Stimulated activated effector memory CD8-positive, alpha-beta T cell treated with anti-CD3 and anti-CD28 coated beads, Interleukin-12 subunit alpha, Interleukin-12 subunit beta, amount 100 ng/mL, for 72 hours (primary cell): Measurements from ENCODE around the gene NLRP9.

ENCODE experiments used
- ATAC-seq: fragments of 150-1000 bp; cut with Tn5 transposase; 2 replicates; pipeline ENCODE4 v1.10.0; 2021
- DNase-seq, 2 donors: peaks; one replicate each; pipeline ENCODE4 v3.0.0; 2021 to 2022; ENCODE audit warnings: low spot score in 2 of 2
- H3K27ac Mint-ChIP-seq: one replicate; pipeline ENCODE4 v1.8.0; 2022; ENCODE audit warnings: mild to moderate bottlenecking, mixed read lengths
- H3K36me3 Mint-ChIP-seq: one replicate; pipeline ENCODE4 v1.8.0; 2022; ENCODE audit warnings: mild to moderate bottlenecking, mixed read lengths
- H3K4me1 Mint-ChIP-seq: one replicate; pipeline ENCODE4 v1.8.0; 2022; ENCODE audit warnings: mixed read lengths
- H3K4me3 Mint-ChIP-seq: one replicate; pipeline ENCODE4 v1.8.0; 2022; ENCODE audit warnings: mild to moderate bottlenecking, mixed read lengths
- H3K9me3 Mint-ChIP-seq: one replicate; pipeline ENCODE4 v1.8.0; 2022; ENCODE audit warnings: mixed read lengths

The NLRP9 gene

DNA sequence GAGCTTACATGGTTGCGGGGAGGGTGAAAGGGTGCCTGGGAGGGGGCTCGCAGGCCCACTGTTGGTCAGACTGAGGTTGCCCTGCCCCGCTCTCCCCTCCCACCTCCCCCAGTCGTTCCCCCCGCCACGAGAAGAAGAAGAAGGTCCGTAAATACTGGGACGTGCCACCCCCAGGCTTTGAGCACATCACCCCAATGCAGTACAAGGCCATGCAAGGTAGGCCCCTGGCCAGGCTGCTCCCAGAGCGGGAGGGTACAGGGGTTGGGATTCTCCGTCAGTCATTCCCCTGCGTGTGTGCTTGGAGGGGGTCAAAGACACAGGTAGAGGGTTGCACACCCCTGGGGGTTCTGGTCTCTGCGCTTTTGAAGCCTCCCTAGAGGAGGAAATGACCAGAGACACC lies 77.8 kb downstream of the NLRP9 start:
- ATAC-seq (no peak), DNase-seq (no peak)
- Mint-ChIP-seq H3K36me3 (peaks cover 96% of the 10 kb centered on the region), H3K27ac (peak overlapping the region; percentile 80), H3K9me3 (no peaks in the 10 kb centered on the region), H3K4me3 (peak overlapping the region; percentile 90), H3K4me1 (peaks cover 67% of the 10 kb centered on the region)

- Mint-ChIP-seq H3K4me3 (peak overlapping the region; percentile 90), H3K9me3 (no peaks in the 10 kb centered on the region), H3K4me1 (peaks cover 67% of the 10 kb centered on the region), H3K36me3 (peaks cover 96% of the 10 kb centered on the region), H3K27ac (peak overlapping the region; percentile 80)
- ATAC-seq: no peak
- DNase-seq: no peak
Observed at GRCh38 chr19:55659822-55660221, 78.4 kb downstream of the NLRP9 start.

DNA sequence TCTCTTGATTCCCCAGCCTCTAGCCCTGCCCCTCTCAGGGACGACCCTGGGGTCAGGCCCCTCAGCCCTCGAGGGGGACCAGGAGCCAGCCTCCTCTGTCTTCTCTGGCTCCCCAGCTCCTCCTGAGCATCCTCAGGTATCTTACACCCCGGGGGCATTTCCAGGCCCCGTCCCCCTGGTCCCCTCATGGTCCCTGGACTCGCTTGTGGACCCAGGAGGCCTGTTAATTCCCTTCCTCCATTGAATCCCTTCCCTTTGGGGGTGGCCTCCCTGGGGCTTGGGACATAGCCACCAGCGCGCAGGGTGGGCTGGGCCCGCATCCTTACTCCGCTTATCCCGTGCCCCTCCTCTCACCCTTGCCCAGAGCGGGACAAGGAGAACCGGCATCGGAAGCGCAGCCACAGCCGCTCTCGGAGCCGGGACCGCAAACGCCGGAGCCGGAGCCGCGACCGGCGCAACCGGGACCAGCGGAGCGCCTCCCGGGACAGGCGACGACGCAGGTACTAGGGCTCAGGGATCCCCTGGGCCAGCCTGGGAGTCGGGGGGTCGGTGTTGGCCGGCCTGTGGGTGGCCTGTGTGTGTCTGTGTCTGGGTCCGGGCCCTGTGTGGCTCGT lies 79.2 kb downstream of the NLRP9 start:
- H3K27ac Mint-ChIP-seq: peak overlapping the region; percentile 80
- H3K9me3 Mint-ChIP-seq: no peaks in the 10 kb centered on the region
- peaks cover 74% of the 10 kb centered on the region for H3K4me1 Mint-ChIP-seq
- peak overlapping the region; percentile 90 for H3K4me3 Mint-ChIP-seq
- ATAC-seq (no peak), DNase-seq (no peak)
- peaks cover 96% of the 10 kb centered on the region for H3K36me3 Mint-ChIP-seq
